H9 (cell line): ENCODE results near the gene ADRM1. TPM values are rescaled to one million over a fixed set of nuclear protein-coding genes. Genes with fewer than 3 reads are reported as not detected.

Experiments used
- DNase-seq: peaks from one replicate; pipeline ENCODE4 v3.0.0-alpha.2; 2017
- H2AFZ ChIP-seq: one replicate; pipeline ENCODE4 v1.6.1; 2013; ENCODE audit warnings: mild to moderate bottlenecking, low read length, control low read depth, moderate library complexity
- H2AK5ac ChIP-seq: 2 replicates; pipeline ENCODE4 v1.6.1; 2013; ENCODE audit warnings: low read length, control low read depth, mixed read lengths; ENCODE audit not compliant: insufficient read length
- H2BK120ac ChIP-seq: one replicate; pipeline ENCODE4 v1.6.1; 2013; ENCODE audit warnings: low read depth, mild to moderate bottlenecking, low read length, control low read depth, inconsistent platforms; ENCODE audit not compliant: poor library complexity, severe bottlenecking
- H2BK12ac ChIP-seq: 2 replicates; pipeline ENCODE4 v1.6.1; 2013; ENCODE audit warnings: low read length, control low read depth, mixed read lengths, low read depth; ENCODE audit not compliant: insufficient read length
- H2BK15ac ChIP-seq: 2 replicates; pipeline ENCODE4 v1.6.1; 2013; ENCODE audit warnings: low read depth, low read length, control low read depth
- H2BK20ac ChIP-seq: one replicate; pipeline ENCODE4 v1.6.1; 2013; ENCODE audit warnings: low read depth, mild to moderate bottlenecking, low read length, control low read depth, inconsistent platforms; ENCODE audit not compliant: poor library complexity, severe bottlenecking
- H2BK5ac ChIP-seq: 2 replicates; pipeline ENCODE4 v1.6.1; 2013; ENCODE audit warnings: low read length, control low read depth, mixed read lengths; ENCODE audit not compliant: insufficient read length
- H3K14ac ChIP-seq: 2 replicates; pipeline ENCODE4 v1.6.1; 2013; ENCODE audit warnings: low read length, control low read depth; ENCODE audit not compliant: insufficient read depth
- H3K18ac ChIP-seq: 2 replicates; pipeline ENCODE4 v1.6.1; 2013; ENCODE audit warnings: low read depth, mild to moderate bottlenecking, mixed read lengths, low read length, control low read depth; ENCODE audit not compliant: insufficient read length
- H3K23ac ChIP-seq: 2 replicates; pipeline ENCODE4 v1.6.1; 2013; ENCODE audit warnings: low read length, control low read depth, mixed read lengths, low read depth; ENCODE audit not compliant: insufficient read length
- H3K23me2 ChIP-seq: 2 replicates; pipeline ENCODE4 v1.6.1; 2013; ENCODE audit warnings: low read depth, mild to moderate bottlenecking, mixed read lengths, low read length, control low read depth; ENCODE audit not compliant: insufficient read length, poor library complexity, severe bottlenecking
- H3K27ac ChIP-seq: 2 replicates; pipeline ENCODE4 v1.5.1; 2013; ENCODE audit warnings: low read length, control low read depth, mixed read lengths, low read depth; ENCODE audit not compliant: insufficient read length
- H3K27me3 ChIP-seq: 2 replicates; pipeline ENCODE4 v1.6.1; 2013; ENCODE audit warnings: low read length, control low read depth, inconsistent platforms; ENCODE audit not compliant: insufficient read depth
- H3K4ac ChIP-seq: 2 replicates; pipeline ENCODE4 v1.6.1; 2013; ENCODE audit warnings: low read depth, mild to moderate bottlenecking, control low read depth, inconsistent platforms, low read length, moderate library complexity
- H3K4me1 ChIP-seq: 2 replicates; pipeline ENCODE4 v1.6.1; 2013; ENCODE audit warnings: low read length, control low read depth, inconsistent platforms; ENCODE audit not compliant: insufficient read depth
- H3K4me2 ChIP-seq: 2 replicates; pipeline ENCODE4 v1.6.1; 2013; ENCODE audit warnings: low read length, control low read depth, mixed read lengths; ENCODE audit not compliant: insufficient read length, insufficient read depth
- H3K56ac ChIP-seq: 2 replicates; pipeline ENCODE4 v1.6.1; 2013; ENCODE audit warnings: low read depth, mild to moderate bottlenecking, mixed read lengths, low read length, control low read depth; ENCODE audit not compliant: insufficient read length
- H3K79me1 ChIP-seq: 2 replicates; pipeline ENCODE4 v1.6.1; 2013; ENCODE audit warnings: low read depth, mild to moderate bottlenecking, moderate library complexity, low read length, control low read depth, inconsistent platforms; ENCODE audit not compliant: insufficient read depth, poor library complexity, severe bottlenecking
- H3K79me2 ChIP-seq: 2 replicates; pipeline ENCODE4 v1.6.1; 2013; ENCODE audit warnings: low read length, control low read depth, inconsistent platforms; ENCODE audit not compliant: insufficient read depth
- H3K9ac ChIP-seq: 2 replicates; pipeline ENCODE4 v1.6.1; 2013; ENCODE audit warnings: low read length, control low read depth, mixed read lengths; ENCODE audit not compliant: insufficient read length; ENCODE audit errors: extremely low read depth
- H3K9me3 ChIP-seq: one replicate; pipeline ENCODE4 v1.6.1; 2013; ENCODE audit warnings: low read depth, low read length, inconsistent platforms; ENCODE audit not compliant: control insufficient read depth
- H3T11ph ChIP-seq: one replicate; pipeline ENCODE4 v1.6.1; 2013; ENCODE audit warnings: mild to moderate bottlenecking, low read length, control low read depth, inconsistent platforms
- H4K20me1 ChIP-seq: one replicate; pipeline ENCODE4 v1.6.1; 2013; ENCODE audit not compliant: control insufficient read depth, insufficient read length, insufficient read depth
- H4K5ac ChIP-seq: 2 replicates; pipeline ENCODE4 v1.6.1; 2013; ENCODE audit warnings: low read depth, mild to moderate bottlenecking, mixed read lengths, low read length, control low read depth; ENCODE audit not compliant: insufficient read length
- H4K8ac ChIP-seq: replicated peaks from 2 replicates; pipeline ENCODE4 v1.6.1; 2013; ENCODE audit warnings: low read length, control low read depth, mixed read lengths, low read depth; ENCODE audit not compliant: insufficient read length
- H4K91ac ChIP-seq: 2 replicates; pipeline ENCODE4 v1.6.1; 2013; ENCODE audit warnings: low read depth, mild to moderate bottlenecking, moderate library complexity, mixed read lengths, low read length, control low read depth; ENCODE audit not compliant: insufficient read length
- H3K27ac Mint-ChIP-seq, 3 experiments: 2 replicates in 2 of 3; 3 replicates in 1 of 3; pipeline ENCODE4 v1.8.0; 2020 to 2021; ENCODE audit warnings: mixed read lengths in 3 of 3, mild to moderate bottlenecking in 1 of 3, moderate library complexity in 1 of 3
- H3K27me3 Mint-ChIP-seq: 2 replicates; pipeline ENCODE4 v1.8.0; 2021; ENCODE audit warnings: low read depth, mild to moderate bottlenecking, moderate library complexity, mixed read lengths
- H3K36me3 Mint-ChIP-seq, 3 experiments: 2 replicates in 2 of 3; 3 replicates in 1 of 3; pipeline ENCODE4 v1.8.0; 2020 to 2021; ENCODE audit warnings: low read depth in 3 of 3, mixed read lengths in 3 of 3; ENCODE audit not compliant: insufficient read depth in 1 of 3
- H3K4me1 Mint-ChIP-seq, 2 experiments: 2 replicates each; pipeline ENCODE4 v1.8.0; 2020; ENCODE audit warnings: mixed read lengths in 2 of 2
- H3K4me3 Mint-ChIP-seq, 2 experiments: 2 replicates in 1 of 2; 3 replicates in 1 of 2; pipeline ENCODE4 v1.8.0; 2020 to 2021; ENCODE audit warnings: mild to moderate bottlenecking in 2 of 2, mixed read lengths in 2 of 2, moderate library complexity in 1 of 2
- H3K9me3 Mint-ChIP-seq, 2 experiments: 2 replicates in 1 of 2; 3 replicates in 1 of 2; pipeline ENCODE4 v1.8.0; 2020; ENCODE audit warnings: mild to moderate bottlenecking in 2 of 2, mixed read lengths in 2 of 2, moderate library complexity in 1 of 2
- WGBS: extraction: QIAGEN DNeasy Blood & Tissue Kit; methylation state at CpG from one replicate; pipeline ENCODE4 v1.1.7; 2013; ENCODE audit warnings: missing lambda C conversion rate, low lambda C conversion rate, mixed read lengths; ENCODE audit not compliant: insufficient read length; ENCODE audit errors: extremely low coverage; 5-methylcytosine and 5-hydroxymethylcytosine counted together
- total RNA-seq: library from RNA; stranded (reverse); gene quantifications from 2 replicates; pipeline ENCODE4 v1.2.1, GENCODE V29; 2021
- TF ChIP-seq, protein P1 (sequence below): fragments of 200-600 bp; sonication (generic); conservative IDR thresholded peaks from 3 replicates; pipeline ENCODE4 v1.8.0; 2021; ENCODE audit warnings: antibody characterized with exemption, mild to moderate bottlenecking

The ADRM1 gene
- total RNA-seq, 1 experiment from 2014 or later: 153 TPM

DNA sequence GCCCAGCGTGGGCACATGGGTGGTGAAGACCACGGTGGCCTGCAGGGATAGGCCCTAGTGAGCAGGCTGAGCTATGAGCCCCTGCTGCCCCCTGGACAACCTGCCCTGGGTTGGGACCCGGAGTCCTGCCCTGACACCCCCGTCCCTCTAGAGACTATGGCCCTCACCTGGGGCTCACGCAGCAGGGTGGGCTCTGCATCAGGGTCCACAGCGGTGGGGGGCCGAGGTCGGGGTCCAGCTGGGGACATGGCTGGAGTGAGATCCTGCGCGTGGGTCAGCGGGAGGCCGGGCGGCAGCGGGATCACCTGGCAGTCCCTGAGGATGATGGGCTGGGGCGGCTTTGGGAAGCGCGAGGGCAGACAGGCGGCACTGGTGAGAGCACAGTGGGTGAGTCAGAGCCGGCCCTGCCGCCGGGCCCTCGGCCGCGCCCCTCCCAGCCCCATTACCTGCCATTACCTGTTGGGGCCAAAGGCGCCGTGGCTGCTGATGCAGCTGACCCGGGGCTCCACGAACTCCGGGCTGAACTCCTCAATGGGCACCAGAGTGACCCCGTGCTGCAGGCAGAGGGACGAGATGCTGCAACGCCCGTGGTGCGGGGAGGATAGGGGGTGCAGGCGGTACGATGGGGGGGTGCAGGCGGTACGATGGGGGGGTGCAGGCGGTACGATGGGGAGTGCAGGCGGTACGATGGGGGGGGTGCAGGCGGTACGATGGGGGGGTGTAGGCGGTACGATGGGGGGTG, 27.9 kb downstream of the ADRM1 start:
- Mint-ChIP-seq H3K4me1 (peaks cover 0 to 3% of the 10 kb centered on the region in 2 experiments; a peak in 1 of 4 replicates), H3K4me3 (no peak overlapping the region), H3K27ac (no peak overlapping the region), H3K9me3 (no peaks in the 10 kb centered on the region), H3K27me3 (no peaks in the 10 kb centered on the region; the same call in none of the 2 replicates), H3K36me3 (peaks cover 11 to 59% (median 49%) of the 10 kb centered on the region in 3 experiments; a peak in 6 of 7 replicates)
- Histone ChIP-seq H4K20me1 (no peaks in the 10 kb centered on the region), H2BK120ac (no peak overlapping the region), H3K79me1 (no peaks in the 10 kb centered on the region), H3K56ac (no peak overlapping the region), H2AK5ac (no peak overlapping the region), H3K4me2 (no peak overlapping the region), H2BK15ac (no peak overlapping the region), H3K27me3 (no peaks in the 10 kb centered on the region), H4K5ac (no peak overlapping the region), H2AFZ (no peak overlapping the region), H3K79me2 (no peaks in the 10 kb centered on the region), H3K18ac (no peak overlapping the region), H2BK12ac (no peak overlapping the region), H3T11ph (no peak overlapping the region), H3K23ac (no peak overlapping the region), H3K14ac (no peak overlapping the region), H2BK20ac (no peak overlapping the region), H4K91ac (no peak overlapping the region), H2BK5ac (no peak overlapping the region), H3K23me2 (no peaks in the 10 kb centered on the region), H3K4ac (no peak overlapping the region), H3K27ac (no peak overlapping the region), H3K9me3 (no peaks in the 10 kb centered on the region), H3K9ac (no peak overlapping the region), H3K4me1 (no peaks in the 10 kb centered on the region), H4K8ac (no peak overlapping the region)
- no CpG with 5 or more reads among the region's 46 CpGs for WGBS
- DNase-seq: no peak
- TF ChIP-seq, protein P1, sequence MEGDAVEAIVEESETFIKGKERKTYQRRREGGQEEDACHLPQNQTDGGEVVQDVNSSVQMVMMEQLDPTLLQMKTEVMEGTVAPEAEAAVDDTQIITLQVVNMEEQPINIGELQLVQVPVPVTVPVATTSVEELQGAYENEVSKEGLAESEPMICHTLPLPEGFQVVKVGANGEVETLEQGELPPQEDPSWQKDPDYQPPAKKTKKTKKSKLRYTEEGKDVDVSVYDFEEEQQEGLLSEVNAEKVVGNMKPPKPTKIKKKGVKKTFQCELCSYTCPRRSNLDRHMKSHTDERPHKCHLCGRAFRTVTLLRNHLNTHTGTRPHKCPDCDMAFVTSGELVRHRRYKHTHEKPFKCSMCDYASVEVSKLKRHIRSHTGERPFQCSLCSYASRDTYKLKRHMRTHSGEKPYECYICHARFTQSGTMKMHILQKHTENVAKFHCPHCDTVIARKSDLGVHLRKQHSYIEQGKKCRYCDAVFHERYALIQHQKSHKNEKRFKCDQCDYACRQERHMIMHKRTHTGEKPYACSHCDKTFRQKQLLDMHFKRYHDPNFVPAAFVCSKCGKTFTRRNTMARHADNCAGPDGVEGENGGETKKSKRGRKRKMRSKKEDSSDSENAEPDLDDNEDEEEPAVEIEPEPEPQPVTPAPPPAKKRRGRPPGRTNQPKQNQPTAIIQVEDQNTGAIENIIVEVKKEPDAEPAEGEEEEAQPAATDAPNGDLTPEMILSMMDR: no peak
